GM23248 (cell line): ENCODE data around the gene NCOA7. TPM values are rescaled to one million over a fixed set of nuclear protein-coding genes. Genes with fewer than 3 reads are reported as not detected.

Experiments used
- DNase-seq: peaks from one replicate; pipeline ENCODE4 v3.0.0-alpha.2; 2015
- H2AFZ ChIP-seq: fragments of 200-600 bp; sonication (generic); 2 replicates; pipeline ENCODE4 v1.6.1; 2016; ENCODE audit warnings: antibody characterized with exemption
- H3F3A ChIP-seq: fragments of 200-600 bp; sonication (generic); 2 replicates; pipeline ENCODE4 v1.6.1; 2016; ENCODE audit warnings: mild to moderate bottlenecking, antibody characterized with exemption, mixed run types; ENCODE audit not compliant: insufficient read depth
- H3K27ac ChIP-seq: fragments of 200-600 bp; sonication (generic); 2 replicates; pipeline ENCODE4 v1.5.1; 2016; ENCODE audit warnings: mild to moderate bottlenecking
- H3K27me3 ChIP-seq: fragments of 200-600 bp; sonication (generic); replicated peaks from 2 replicates; pipeline ENCODE4 v1.6.1; 2016; ENCODE audit warnings: mild to moderate bottlenecking; ENCODE audit not compliant: insufficient read depth
- H3K36me3 ChIP-seq: fragments of 200-600 bp; sonication (generic); 2 replicates; pipeline ENCODE4 v1.6.1; 2016; ENCODE audit warnings: low read depth, mild to moderate bottlenecking
- H3K4me1 ChIP-seq: fragments of 200-600 bp; sonication (generic); 2 replicates; pipeline ENCODE4 v1.6.1; 2016; ENCODE audit warnings: mild to moderate bottlenecking; ENCODE audit not compliant: insufficient read depth
- H3K4me2 ChIP-seq: fragments of 200-600 bp; sonication (generic); one replicate; pipeline ENCODE4 v1.6.1; 2016; ENCODE audit warnings: mild to moderate bottlenecking; ENCODE audit not compliant: unreplicated experiment
- H3K4me3 ChIP-seq: fragments of 200-600 bp; sonication (generic); 2 replicates; pipeline ENCODE4 v1.5.1; 2016; ENCODE audit warnings: mild to moderate bottlenecking
- H3K79me2 ChIP-seq: fragments of 200-600 bp; sonication (generic); 2 replicates; pipeline ENCODE4 v1.6.1; 2016; ENCODE audit warnings: mild to moderate bottlenecking; ENCODE audit not compliant: insufficient read depth
- H3K9ac ChIP-seq: fragments of 200-600 bp; sonication (generic); 2 replicates; pipeline ENCODE4 v1.6.1; 2016; ENCODE audit warnings: mild to moderate bottlenecking
- H3K9me2 ChIP-seq: fragments of 200-600 bp; sonication (generic); 2 replicates; pipeline ENCODE4 v1.6.1; 2016; ENCODE audit warnings: mixed run types, mild to moderate bottlenecking, moderate library complexity; ENCODE audit not compliant: insufficient read depth
- H3K9me3 ChIP-seq: fragments of 200-600 bp; sonication (generic); one replicate; pipeline ENCODE4 v1.6.1; 2017; ENCODE audit warnings: low read depth
- H4K20me1 ChIP-seq: fragments of 200-600 bp; sonication (generic); 2 replicates; pipeline ENCODE4 v1.6.0; 2016; ENCODE audit not compliant: insufficient read depth
- EZH2 ChIP-seq: fragments of 200-600 bp; sonication (generic); IDR thresholded peaks from 2 replicates; pipeline ENCODE4 v1.6.1; 2018; ENCODE audit warnings: antibody characterized with exemption, mild to moderate bottlenecking; ENCODE audit not compliant: insufficient read depth, poor library complexity, severe bottlenecking
- EZH2phosphoT487 ChIP-seq: fragments of 200-600 bp; sonication (generic); IDR thresholded peaks from 2 replicates; pipeline ENCODE4 v1.6.1; 2018; ENCODE audit warnings: antibody characterized with exemption, moderate library complexity, mild to moderate bottlenecking, low read depth; ENCODE audit not compliant: insufficient read depth
- WGBS, 2 experiments: methylation state at CpG; one replicate each; pipeline ENCODE4 v1.1.6; 2015 to 2017; ENCODE audit warnings: low lambda C conversion rate in 2 of 2, low coverage in 1 of 2; ENCODE audit errors: missing lambda C conversion rate in 2 of 2; 5-methylcytosine and 5-hydroxymethylcytosine counted together
- in situ Hi-C: fragments of 300-500 bp; cut with MboI; formaldehyde crosslinking; loops from 2 replicates; pipeline ENCODE4 v1.15.0; 2020
- polyA plus RNA-seq: library from polyadenylated mRNA; unstranded; fragments of >200 nt; fragmentation: Nextera tagmentation; extraction: Ambion mirVana; gene quantifications from 2 replicates; pipeline ENCODE4 v1.2.1, GENCODE V29; 2016
- total RNA-seq: library from RNA; depleted of rRNA; stranded (reverse); fragments of >200 nt; shearing (Covaris generic); gene quantifications from 2 replicates; pipeline ENCODE4 v1.2.3, GENCODE V29; 2014

Gene NCOA7
- total and polyA plus RNA-seq, 2 experiments from 2014 or later = 9.5 to 10.2 TPM

- Histone ChIP-seq H3K4me1 (peaks cover 6% of the 10 kb centered on the region), H3K9me2 (no peaks in the 10 kb centered on the region), H2AFZ (no peak overlapping the region), H3F3A (no peaks in the 10 kb centered on the region), H3K79me2 (no peaks in the 10 kb centered on the region), H3K27ac (no peak overlapping the region), H4K20me1 (no peaks in the 10 kb centered on the region), H3K9ac (no peak overlapping the region), H3K36me3 (no peaks in the 10 kb centered on the region), H3K4me3 (no peak overlapping the region), H3K4me2 (no peak overlapping the region), H3K9me3 (no peaks in the 10 kb centered on the region), H3K27me3 (peaks cover 66% of the 10 kb centered on the region)
- TF ChIP-seq EZH2phosphoT487 (no peak), EZH2 (no peak)
- WGBS, 2 experiments = 66 to 77% methylated on average over 2 of the region's 2 CpGs
- DNase-seq = no peak
- in situ Hi-C loops = loop anchor here (25.0 kb wide), 2 partner anchors 590 to 890 kb away; partner anchors contain the start of gene TPD52L1
These were observed 38.0 kb upstream of the NCOA7 start for GRCh38 chr6:125752773-125753172.

GRCh38 chr6:125753218-125753936 is 37.4 kb upstream of the NCOA7 start:
- Histone ChIP-seq H3K4me1 (peaks cover 4% of the 10 kb centered on the region), H3K27ac (no peak overlapping the region), H2AFZ (no peak overlapping the region), H3K4me2 (no peak overlapping the region), H3F3A (no peaks in the 10 kb centered on the region), H3K9ac (no peak overlapping the region), H3K27me3 (peaks cover 66% of the 10 kb centered on the region), H3K79me2 (no peaks in the 10 kb centered on the region), H3K9me2 (no peaks in the 10 kb centered on the region), H3K4me3 (no peak overlapping the region), H3K9me3 (no peaks in the 10 kb centered on the region), H4K20me1 (no peaks in the 10 kb centered on the region), H3K36me3 (no peaks in the 10 kb centered on the region)
- in situ Hi-C loops = loop anchor here (25.0 kb wide), 2 partner anchors 591 to 891 kb away; partner anchors contain the start of gene TPD52L1
- DNase-seq = peak; percentile 43
- 34 to 43% methylated on average over 5 of the region's 5 CpGs for WGBS, 2 experiments
- TF ChIP-seq EZH2 (no peak), EZH2phosphoT487 (no peak)

DNA sequence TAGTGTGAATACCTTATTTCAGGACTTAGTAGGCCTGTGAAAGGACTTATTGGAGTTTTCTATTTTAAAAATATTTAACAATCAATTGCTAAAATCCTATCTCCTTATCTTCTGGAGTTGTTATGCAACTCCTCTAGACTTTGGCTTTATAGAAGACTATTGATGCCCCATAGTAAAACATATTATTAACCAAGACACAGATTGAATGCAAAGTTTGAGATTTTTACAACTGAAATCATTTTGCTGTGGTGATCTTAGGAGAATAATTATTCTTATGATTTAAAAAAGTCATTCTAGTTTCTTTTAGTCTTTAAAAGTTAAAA is 36.9 kb upstream of the NCOA7 start:
- no peak overlapping the region for H3K9ac ChIP-seq
- in situ Hi-C loops = loop anchor here (25.0 kb wide), 2 partner anchors 592 to 892 kb away; partner anchors contain the start of gene TPD52L1
- no peak overlapping the region for H3K4me3 ChIP-seq
- H3F3A ChIP-seq = no peaks in the 10 kb centered on the region
- no peaks in the 10 kb centered on the region for H3K4me1 ChIP-seq
- no peaks in the 10 kb centered on the region for H3K79me2 ChIP-seq
- TF ChIP-seq EZH2 = no peak
- no peak for TF ChIP-seq EZH2phosphoT487
- H3K27me3 ChIP-seq = peaks cover 66% of the 10 kb centered on the region
- no peaks in the 10 kb centered on the region for H3K9me2 ChIP-seq
- no peaks in the 10 kb centered on the region for H4K20me1 ChIP-seq
- no peak for DNase-seq
- H3K4me2 ChIP-seq = no peak overlapping the region
- H3K9me3 ChIP-seq = no peaks in the 10 kb centered on the region
- no peak overlapping the region for H3K27ac ChIP-seq
- no peaks in the 10 kb centered on the region for H3K36me3 ChIP-seq
- no peak overlapping the region for H2AFZ ChIP-seq

DNA sequence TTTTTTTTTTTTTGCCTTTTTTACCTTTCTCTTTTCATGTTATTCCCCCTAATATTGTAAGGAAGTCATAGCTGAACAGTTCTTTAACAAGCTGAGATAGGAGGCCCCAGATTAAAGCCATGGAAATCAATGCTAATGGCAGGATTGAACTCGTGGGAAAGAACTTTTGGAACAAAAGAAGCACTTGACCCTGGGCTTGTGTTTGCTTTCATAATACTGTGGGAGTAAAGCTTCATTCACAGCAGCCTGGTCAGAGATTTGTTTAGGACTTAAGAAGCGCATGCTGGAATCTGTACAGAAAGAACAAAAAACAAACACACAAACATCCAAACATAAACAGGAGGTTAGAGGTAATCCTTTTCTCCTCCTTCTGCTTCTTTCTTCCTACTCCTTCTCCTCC is 36.2 kb upstream of the NCOA7 start:
- H3K9me3 ChIP-seq = no peaks in the 10 kb centered on the region
- H3K4me2 ChIP-seq = no peak overlapping the region
- H3K36me3 ChIP-seq = no peaks in the 10 kb centered on the region
- no peak for DNase-seq
- H3K4me1 ChIP-seq = no peaks in the 10 kb centered on the region
- 43 to 50% methylated on average over 2 of the region's 2 CpGs for WGBS, 2 experiments
- H3K79me2 ChIP-seq = no peaks in the 10 kb centered on the region
- no peaks in the 10 kb centered on the region for H3F3A ChIP-seq
- in situ Hi-C loops = loop anchor here (25.0 kb wide), 2 partner anchors 592 to 892 kb away; partner anchors contain the start of gene TPD52L1
- no peak overlapping the region for H3K9ac ChIP-seq
- H3K4me3 ChIP-seq = no peak overlapping the region
- no peaks in the 10 kb centered on the region for H4K20me1 ChIP-seq
- no peaks in the 10 kb centered on the region for H3K9me2 ChIP-seq
- H3K27me3 ChIP-seq = peaks cover 65% of the 10 kb centered on the region
- no peak overlapping the region for H3K27ac ChIP-seq
- no peak overlapping the region for H2AFZ ChIP-seq
- TF ChIP-seq EZH2 = no peak
- no peak for TF ChIP-seq EZH2phosphoT487
